Activated CD8-positive, alpha-beta T cell treated with anti-CD3 and anti-CD28 coated beads for 36 hours (primary cell): ENCODE measurements around the gene THRB. TPM values are rescaled to one million over a fixed set of nuclear protein-coding genes. Genes with fewer than 3 reads are reported as not detected.

ENCODE experiments used
- ATAC-seq: fragments of 200-7000 bp; cut with Tn5 transposase; one replicate; pipeline ENCODE4 v1.10.0; 2021; ENCODE audit warnings: mild to moderate bottlenecking, moderate library complexity
- CTCF ChIA-PET: fragments of 350-600 bp; sonication (Branson Sonifier 250); formaldehyde crosslinking; loops from one replicate; lab custom pipeline; 2021; ENCODE audit warnings: antibody characterized with exemption; lab: Charles Lee
- POLR2A ChIA-PET: fragments of 350-600 bp; sonication (Branson Sonifier 250); formaldehyde crosslinking; loops from one replicate; lab custom pipeline; 2021; ENCODE audit warnings: antibody characterized with exemption; lab: Charles Lee
- DNase-seq: peaks from one replicate; pipeline ENCODE4 v3.0.0-alpha.2; 2020
- H3K27ac Mint-ChIP-seq: one replicate; pipeline ENCODE4 v1.8.0; 2021; ENCODE audit warnings: mild to moderate bottlenecking, mixed read lengths
- H3K27me3 Mint-ChIP-seq: one replicate; pipeline ENCODE4 v1.8.0; 2021; ENCODE audit warnings: mixed read lengths
- H3K36me3 Mint-ChIP-seq: one replicate; pipeline ENCODE4 v1.8.0; 2021; ENCODE audit warnings: low read depth, mixed read lengths
- H3K4me1 Mint-ChIP-seq: one replicate; pipeline ENCODE4 v1.8.0; 2021; ENCODE audit warnings: low read depth, mixed read lengths
- H3K4me3 Mint-ChIP-seq: one replicate; pipeline ENCODE4 v1.8.0; 2021; ENCODE audit warnings: mild to moderate bottlenecking, moderate library complexity, mixed read lengths
- H3K9me3 Mint-ChIP-seq: one replicate; pipeline ENCODE4 v1.8.0; 2021; ENCODE audit warnings: mixed read lengths
- CTCF ChIP-seq: fragments of 200-600 bp; IDR thresholded peaks from one replicate; pipeline ENCODE4 v1.8.0; 2022; ENCODE audit warnings: antibody characterized with exemption, mild to moderate bottlenecking
- intact Hi-C: fragments of 100-400 bp; cut with micrococcal nuclease; formaldehyde crosslinking; loops from one replicate; pipeline ENCODE4 v1.10.0; 2022
- total RNA-seq, 2 experiments: library from RNA; stranded (reverse); gene quantifications; one replicate each; pipeline ENCODE4 v1.2.3, GENCODE V29; 2021

THRB gene
- total RNA-seq, 2 experiments from 2014 or later: not detected

- POLR2A ChIA-PET: no interaction called here
- DNase-seq (no peak), ATAC-seq (no peak)
- Mint-ChIP-seq H3K9me3 (no peaks in the 10 kb centered on the region), H3K27ac (no peak overlapping the region), H3K4me1 (no peaks in the 10 kb centered on the region), H3K4me3 (no peak overlapping the region), H3K36me3 (no peaks in the 10 kb centered on the region), H3K27me3 (no peaks in the 10 kb centered on the region)
- TF ChIP-seq CTCF: no peak
- intact Hi-C loops: no loop called here
- CTCF ChIA-PET: no interaction called here
These were observed 51.2 kb downstream of the THRB start for GRCh38 chr3:24443476-24443875.

GRCh38 chr3:24440760-24441464, 53.7 kb downstream of the THRB start:
- no peak for TF ChIP-seq CTCF
- ChIA-PET CTCF (no interaction called here), POLR2A (no interaction called here)
- H3K4me1 Mint-ChIP-seq: no peaks in the 10 kb centered on the region
- no peak for ATAC-seq
- H3K27me3 Mint-ChIP-seq: no peaks in the 10 kb centered on the region
- no peaks in the 10 kb centered on the region for H3K36me3 Mint-ChIP-seq
- no peak for DNase-seq
- no peak overlapping the region for H3K27ac Mint-ChIP-seq
- no peak overlapping the region for H3K4me3 Mint-ChIP-seq
- H3K9me3 Mint-ChIP-seq: no peaks in the 10 kb centered on the region
- intact Hi-C loops: no loop called here

- Mint-ChIP-seq H3K27me3 (no peaks in the 10 kb centered on the region), H3K4me1 (no peaks in the 10 kb centered on the region), H3K4me3 (no peak overlapping the region), H3K27ac (no peak overlapping the region), H3K36me3 (no peaks in the 10 kb centered on the region), H3K9me3 (no peaks in the 10 kb centered on the region)
- DNase-seq (no peak), ATAC-seq (no peak)
- CTCF ChIA-PET: no interaction called here
- TF ChIP-seq CTCF: no peak
- POLR2A ChIA-PET: no interaction called here
- intact Hi-C loops: no loop called here
These were observed 55.6 kb downstream of the THRB start for GRCh38 chr3:24439021-24439420.

GRCh38 chr3:24437326-24437725, 57.3 kb downstream of the THRB start:
- Mint-ChIP-seq H3K9me3 (no peaks in the 10 kb centered on the region), H3K27ac (no peak overlapping the region), H3K4me1 (no peaks in the 10 kb centered on the region), H3K4me3 (no peak overlapping the region), H3K27me3 (no peaks in the 10 kb centered on the region), H3K36me3 (no peaks in the 10 kb centered on the region)
- no peak for ATAC-seq
- TF ChIP-seq CTCF: no peak
- DNase-seq: no peak
- ChIA-PET POLR2A (interaction anchor here (0.7 kb wide), 1 partner anchor 118 kb away, joined by 3 read pairs; no protein-coding TSS in a partner anchor), CTCF (interaction anchor here (0.8 kb wide), 1 partner anchor 243 kb away, joined by 3 read pairs; no protein-coding TSS in a partner anchor)
- intact Hi-C loops: no loop called here

- no peaks in the 10 kb centered on the region for H3K4me1 Mint-ChIP-seq
- DNase-seq (no peak), ATAC-seq (no peak)
- no peak overlapping the region for H3K4me3 Mint-ChIP-seq
- H3K27ac Mint-ChIP-seq: no peak overlapping the region
- no peaks in the 10 kb centered on the region for H3K27me3 Mint-ChIP-seq
- TF ChIP-seq CTCF: no peak
- POLR2A ChIA-PET: no interaction called here
- CTCF ChIA-PET: no interaction called here
- no peaks in the 10 kb centered on the region for H3K36me3 Mint-ChIP-seq
- intact Hi-C loops: no loop called here
- no peaks in the 10 kb centered on the region for H3K9me3 Mint-ChIP-seq
These were observed 59.1 kb downstream of the THRB start for GRCh38 chr3:24435584-24435983.
